NOMO-1 treated with dmso at 0.1 percent for 144 hours (cell line): Measurements from ENCODE around the gene RAB21.
"Not testable (repeated sequence)": the region's sequence is repeated elsewhere in the genome, so short reads cannot be mapped to it uniquely, and the experiment has no call there.

Experiments used
- DNase-seq: peaks from one replicate; lab custom pipeline; 2025; ENCODE audit not compliant: unreplicated experiment; lab: John Stamatoyannopoulos, UW

Gene RAB21

DNA sequence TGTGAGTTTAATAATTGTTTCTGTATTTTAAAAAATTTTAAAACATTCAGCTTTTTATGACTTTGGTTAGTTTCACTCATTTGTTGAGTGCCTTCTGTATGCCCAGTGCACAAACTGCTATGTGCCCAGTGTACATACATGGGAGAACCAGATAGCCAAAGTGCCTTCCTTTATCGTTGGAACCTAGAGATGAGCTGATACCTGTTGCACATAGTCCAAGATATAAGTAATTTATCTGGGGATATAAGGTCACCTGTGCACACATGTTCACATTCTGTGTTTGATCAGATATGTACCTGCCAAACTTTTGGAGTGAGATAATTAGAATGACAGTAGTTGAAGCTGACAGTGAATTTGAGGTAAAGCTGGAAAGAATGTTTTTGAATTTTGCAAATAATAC, 37.9 kb downstream of the RAB21 start:
- DNase-seq = no peak

DNA sequence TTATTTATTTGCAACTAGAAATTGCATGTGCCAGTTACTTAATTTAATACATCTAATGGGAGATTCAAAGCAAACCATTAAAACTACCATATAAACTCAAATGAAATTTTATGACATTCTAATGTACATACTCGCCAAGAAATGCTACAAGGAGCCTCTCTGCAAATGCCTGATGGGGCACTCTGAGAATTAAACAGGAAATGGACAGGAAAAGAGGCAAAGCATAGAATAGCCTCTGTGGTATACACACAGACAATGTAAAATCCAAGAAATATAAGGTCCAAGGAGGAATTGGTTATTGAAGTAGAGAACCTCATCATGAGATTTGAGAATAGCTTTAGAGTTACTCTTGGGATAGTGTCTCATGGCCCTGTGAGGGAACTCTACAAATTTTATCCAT, 41.2 kb downstream of the RAB21 start:
- no peak for DNase-seq

DNA sequence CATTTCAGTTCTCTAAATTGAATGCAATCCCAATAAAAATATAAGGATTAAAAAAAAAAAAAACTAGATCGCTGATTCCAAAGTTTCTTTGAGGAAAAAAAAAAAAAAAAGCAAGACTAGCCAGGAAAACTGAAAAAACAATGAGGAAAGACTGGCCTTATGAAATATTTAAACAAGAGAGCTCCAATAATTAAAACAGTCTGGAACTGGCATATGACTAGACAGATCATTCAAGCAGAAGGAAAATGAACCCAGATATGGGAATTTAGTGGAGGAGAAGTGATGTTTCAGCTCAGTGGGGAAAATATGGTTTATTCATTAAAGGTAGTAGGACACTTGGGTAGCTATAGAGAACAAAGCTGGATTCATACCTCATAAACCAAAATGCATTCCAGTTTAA, 42.9 kb downstream of the RAB21 start:
- DNase-seq = no peak

DNA sequence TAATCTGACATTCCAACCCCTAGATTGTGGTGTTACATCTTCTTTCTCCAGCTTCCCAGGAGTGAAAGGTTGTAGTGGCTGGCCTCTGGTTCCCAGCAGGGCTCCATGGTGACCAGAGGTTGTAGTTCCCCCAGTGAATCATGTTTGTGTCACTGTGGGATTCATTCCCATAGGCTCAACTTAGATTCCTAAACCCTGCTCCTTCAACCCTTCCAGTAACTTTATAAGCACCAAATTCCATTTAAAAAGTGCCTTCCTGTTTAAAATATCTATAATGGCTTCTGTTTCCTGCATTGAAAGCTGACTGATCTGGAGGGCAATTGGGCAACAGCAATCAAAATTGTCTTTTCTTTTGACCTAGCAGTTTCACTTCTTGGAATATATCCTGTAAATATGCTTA, 44.4 kb downstream of the RAB21 start:
- peak; percentile 51 for DNase-seq

DNA sequence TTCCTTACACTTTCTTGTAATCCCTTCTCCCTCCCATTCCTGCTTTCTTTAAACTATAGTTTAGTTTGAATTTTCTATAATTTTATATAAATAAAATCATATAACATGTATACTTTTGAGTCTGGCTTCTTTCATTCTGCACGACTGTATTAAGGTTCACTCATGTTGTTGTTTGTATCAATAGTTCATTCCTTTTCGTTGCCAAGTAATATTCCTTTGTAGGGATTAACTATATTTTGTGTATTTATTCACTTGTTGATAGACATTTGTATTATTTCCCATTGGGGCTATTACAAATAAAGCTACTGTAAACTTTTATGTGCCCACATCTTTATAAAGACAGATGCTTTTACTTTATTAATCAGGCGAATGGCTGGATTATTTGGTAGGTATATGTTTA, 45.5 kb downstream of the RAB21 start:
- DNase-seq = no peak

DNA sequence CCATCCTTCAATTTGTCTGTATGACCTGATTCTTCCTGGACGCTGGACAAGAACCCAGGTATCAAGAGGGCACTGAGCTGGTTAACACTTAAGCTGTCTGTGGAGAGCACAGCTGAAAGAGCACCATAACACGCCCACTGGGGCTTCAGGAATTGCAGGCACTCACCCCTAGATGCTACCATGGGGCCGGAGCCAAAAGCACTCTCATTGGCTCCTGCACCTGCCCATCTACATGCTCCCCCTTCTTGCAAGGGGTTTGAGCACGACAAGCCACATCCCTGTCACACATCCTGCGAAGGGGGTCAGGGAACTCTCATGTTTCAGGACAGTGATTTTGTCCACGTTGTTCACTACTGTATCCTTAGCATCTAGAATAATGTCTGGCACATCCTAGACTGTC, 49.8 kb downstream of the RAB21 start:
- DNase-seq = no peak

DNA sequence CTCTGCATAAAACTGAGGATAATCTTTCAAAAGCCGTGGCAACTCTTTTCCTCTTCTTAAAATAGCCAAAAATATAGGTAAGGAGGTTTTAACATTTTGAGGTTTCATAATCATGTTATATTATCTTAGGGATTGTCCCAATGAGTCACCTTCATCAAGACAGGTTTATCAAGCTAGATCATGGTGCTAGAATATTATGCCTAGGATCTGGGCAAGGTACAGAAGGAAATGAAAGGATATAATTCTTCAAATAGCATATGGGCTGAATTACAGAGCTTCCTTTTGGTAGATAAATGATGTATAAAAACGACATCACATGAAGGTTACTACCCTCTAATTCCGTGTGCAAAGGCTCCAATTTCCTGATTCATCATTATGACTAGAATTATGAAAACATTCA, 56.3 kb downstream of the RAB21 start:
- no peak for DNase-seq

DNA sequence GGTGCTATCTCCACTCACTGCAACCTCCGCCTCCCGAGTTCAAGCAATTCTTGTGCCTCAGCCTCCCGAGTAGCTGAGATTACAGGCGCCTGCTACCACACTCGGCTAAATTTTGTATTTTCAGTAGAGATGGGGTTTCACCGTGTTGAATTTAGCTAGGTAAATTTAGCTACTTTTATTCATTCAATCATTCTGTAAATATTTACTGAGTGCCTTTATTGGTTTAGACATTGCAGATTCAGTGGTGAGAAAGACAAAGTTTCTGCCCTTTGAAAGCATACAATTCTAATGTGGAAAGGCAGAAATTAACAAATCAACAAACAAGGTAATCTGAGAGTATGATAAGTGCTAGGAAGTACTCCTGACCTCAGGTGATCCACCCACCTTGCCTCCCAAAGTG, 60.6 kb downstream of the RAB21 start:
- not testable (repeated sequence) for DNase-seq

DNA sequence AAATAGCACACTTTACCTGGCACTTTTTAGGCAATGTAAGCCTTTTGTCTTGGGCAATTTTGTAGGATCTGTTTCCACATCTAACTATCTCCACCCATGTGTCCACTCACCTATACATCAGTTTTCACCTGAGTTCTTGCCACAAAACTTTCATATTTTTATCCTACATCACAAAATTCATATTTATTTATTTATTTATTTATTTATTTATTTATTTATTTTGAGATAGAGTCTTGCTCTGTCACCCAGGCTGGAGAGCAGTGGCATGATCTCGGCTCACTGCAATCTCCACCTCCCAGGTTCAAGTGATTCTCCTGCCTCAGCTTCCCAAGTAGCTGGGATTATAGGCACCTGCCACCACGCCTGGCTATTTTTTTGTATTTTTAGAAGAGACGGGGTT, 67.4 kb downstream of the RAB21 start:
- not testable (repeated sequence) for DNase-seq

DNA sequence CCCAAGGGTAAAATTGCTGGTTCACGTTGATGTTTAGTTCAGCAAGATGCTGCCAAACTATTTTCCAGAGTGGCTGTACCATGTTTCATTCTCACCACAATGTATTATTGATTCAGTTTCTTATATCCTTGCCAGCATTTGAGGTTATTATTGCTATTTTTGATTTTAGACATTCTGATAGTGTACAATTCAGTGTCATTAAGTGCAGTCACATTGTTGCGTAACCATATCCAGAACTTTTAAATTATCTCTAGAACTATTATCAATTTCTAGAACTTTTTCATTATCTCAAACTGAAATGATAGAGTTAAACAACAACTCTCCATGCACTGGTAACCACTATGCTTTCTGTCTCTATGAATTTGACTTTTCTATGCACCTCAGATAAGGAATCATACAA, 74.2 kb downstream of the RAB21 start:
- DNase-seq = no peak

DNA sequence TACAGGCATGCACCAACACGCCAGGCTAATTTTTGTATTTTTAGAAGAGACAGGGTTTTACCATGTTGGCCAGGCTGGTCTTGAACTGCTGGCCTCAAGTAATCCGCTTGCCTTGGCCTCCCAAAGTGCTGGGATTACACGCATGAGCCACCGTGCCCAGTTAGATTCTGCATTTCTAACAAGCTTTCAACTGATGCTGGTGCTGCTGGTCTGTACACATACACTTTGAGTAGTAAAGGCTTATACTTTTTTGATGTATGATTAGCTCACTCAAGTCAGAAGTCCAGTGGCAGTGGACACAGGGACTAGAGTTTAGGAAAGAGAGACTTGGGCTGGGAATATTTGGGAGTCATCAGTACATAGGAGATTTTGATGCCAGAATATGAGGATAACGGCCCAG, 82.7 kb downstream of the RAB21 start:
- DNase-seq = no peak

DNA sequence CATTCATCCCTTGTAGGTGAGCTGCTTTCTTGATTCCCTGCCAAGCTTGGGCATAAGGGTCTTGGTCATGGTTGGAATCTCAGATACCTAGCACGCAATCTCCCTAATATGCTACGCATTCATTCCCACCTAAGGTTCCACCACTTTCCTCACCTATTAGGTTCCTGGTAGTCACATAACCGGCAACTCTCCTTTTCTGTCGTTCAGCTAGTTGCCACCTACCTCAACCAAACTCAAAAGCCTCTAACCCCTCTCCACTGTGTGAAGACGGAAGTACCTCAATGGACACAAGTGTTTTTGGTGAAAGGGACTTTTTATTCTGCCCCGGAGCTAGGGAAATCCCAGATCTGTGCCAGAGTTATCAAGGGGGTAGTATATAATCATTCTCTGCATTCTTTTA, 83.6 kb downstream of the RAB21 start:
- no peak for DNase-seq

DNA sequence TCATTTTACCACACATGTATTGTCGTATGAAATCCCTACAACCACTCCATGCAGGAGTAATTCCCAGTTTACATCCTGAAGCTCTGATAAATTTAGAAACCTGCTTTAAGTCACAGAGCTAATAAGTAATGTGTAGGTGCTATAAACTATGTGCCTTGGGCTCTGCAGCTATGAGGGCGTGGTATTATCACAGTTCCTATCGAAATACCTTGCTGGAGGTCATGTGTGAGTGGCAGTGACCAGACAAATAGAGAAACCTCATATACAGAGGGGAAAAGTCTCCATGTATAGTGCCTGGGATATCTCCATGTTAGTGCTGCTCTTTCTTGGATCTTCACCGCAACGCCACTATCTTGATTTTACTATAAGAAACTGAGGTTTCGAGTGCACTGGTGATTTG, 84.0 kb downstream of the RAB21 start:
- DNase-seq = no peak

DNA sequence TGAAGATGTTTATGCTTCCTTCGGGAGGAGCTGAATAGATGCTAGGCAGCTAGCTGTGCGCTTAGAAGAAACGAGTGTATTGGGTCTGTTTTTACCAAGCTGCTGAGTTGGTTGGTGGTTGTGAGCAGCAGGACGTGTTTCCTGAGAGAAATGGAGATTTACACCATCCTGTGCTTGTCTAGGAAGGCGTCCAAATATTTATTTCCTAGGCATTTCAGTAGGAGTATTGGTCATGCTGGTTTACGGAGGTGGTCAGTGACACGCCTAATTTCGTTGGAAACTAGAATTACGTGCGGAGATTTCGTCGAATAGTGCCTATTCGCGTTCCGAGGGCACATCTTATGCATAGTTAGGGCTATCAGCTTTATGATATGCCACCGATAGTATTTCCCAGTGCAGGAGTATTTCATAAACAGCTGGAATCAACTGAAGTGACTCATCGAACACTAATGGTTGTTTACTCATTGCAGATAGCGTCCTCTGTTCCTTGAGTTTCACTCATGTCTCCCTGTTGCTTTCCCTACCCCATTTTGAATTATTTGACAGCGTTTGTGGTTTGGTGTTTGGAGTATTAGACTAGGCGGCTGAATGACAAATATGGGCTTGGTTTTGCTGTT, 85.7 kb downstream of the RAB21 start:
- DNase-seq = no peak

DNA sequence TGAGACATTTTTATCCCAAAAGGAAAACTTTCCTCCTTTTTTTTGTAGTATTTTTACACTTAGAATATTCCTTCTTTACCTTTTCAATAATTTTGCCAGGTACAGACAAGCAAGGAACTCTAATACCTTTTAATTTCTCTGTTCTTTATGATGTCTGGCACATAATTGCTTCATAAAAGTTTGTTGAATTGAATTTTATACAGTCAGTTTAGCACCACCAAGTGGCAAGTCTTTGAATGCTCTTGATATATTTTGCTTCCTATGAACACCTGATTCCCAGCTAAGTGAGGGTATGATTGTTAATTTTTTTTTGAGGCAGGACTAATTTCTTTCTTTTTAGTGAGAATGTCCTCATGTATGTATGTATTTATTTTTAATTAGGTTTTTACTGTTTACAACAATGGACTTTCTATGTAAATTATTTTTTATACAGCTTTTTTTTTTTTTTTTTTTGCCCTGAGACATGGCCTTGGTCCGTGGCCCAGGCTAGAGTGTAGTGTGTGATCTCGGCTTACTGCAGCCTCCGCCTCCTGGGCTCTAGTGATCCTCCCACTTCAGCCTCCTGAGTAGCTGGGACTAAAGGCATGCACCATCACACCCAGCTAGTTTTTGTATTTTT, 91.8 kb downstream of the RAB21 start:
- DNase-seq = peak; percentile 11

DNA sequence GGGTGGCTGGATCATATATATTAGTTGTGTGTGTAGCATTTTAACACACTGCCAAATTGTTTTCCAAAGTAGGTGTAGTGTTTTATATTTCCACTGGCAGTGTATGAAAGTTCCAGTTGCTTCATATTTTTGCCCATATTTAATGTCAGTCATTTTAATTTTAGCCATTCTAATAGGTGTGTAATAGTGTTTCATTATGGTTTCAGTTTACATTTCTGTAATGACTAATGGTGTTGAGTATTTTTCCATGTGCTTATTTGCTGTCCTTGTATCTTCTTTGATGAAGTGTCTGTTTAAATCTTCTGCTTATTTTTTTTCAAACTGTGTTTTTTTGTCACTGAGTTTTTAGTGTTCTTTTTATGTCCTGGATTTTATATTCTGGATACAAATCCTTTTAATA, 93.5 kb downstream of the RAB21 start:
- DNase-seq = no peak

DNA sequence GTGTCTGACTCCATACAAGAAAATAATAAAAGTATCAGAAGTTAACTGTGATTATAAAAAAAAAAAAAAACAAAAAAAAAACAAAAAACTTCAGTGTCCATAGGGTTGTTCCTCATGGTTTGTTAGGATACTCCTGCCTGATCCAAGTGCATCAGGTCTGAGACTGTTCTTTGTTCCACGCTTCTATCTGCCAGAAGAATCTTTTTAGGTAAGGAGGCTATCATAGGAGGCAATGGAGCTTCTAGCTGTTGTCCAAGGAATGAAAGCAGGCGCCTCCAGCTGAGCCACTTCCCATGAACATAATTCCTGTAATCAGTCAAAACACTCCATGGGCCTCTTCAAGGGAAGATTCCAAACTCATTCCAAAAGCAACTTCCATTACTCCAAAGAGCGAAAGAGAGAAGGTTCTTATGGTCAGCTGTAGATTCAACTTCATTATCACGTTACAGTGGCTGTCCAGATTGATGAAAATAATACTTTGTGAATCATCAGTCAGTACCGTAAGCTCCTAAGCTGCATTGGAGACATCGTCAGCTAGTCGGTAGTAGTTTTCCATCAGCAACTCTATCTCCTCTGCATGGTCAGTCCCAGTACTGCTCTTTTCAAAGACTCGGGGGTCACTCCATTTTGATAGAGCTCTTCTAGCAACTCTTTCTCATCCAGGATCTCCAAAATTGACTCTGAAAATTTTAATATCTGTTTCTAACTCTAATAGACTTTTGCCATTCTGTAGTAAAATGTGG, 94.6 kb downstream of the RAB21 start:
- no peak for DNase-seq
